ENCODE results near the gene CREB3. TPM values are rescaled to one million over a fixed set of nuclear protein-coding genes. Genes with fewer than 3 reads are reported as not detected.

Gene CREB3
- total RNA-seq, 2 experiments from 2014 or later, result 21.1 to 24.1 TPM

DNA sequence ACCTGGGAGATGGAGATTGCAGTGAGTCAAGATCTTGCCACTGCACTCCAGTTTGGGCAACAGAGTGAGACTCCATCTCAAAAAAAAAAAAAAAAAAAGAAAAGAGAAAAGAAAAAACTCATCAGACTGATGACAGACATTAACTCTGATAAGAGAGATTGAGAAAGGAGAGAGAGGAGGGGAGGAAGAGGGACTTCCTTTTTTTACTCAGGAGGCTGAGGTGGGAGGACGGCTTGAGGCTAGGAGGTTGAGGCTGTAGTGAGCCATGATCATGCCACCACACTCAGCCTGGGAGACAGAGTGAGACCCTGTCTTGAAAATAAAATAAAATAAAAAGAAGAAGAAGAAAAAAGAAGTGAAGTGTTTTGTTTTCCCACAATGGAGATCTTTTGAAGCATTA lies 31.3 kb downstream of the CREB3 start:
- Mint-ChIP-seq H3K4me1 (peaks cover 8% of the 10 kb centered on the region), H3K36me3 (peaks cover 12% of the 10 kb centered on the region), H3K27ac (no peak overlapping the region), H3K4me3 (no peak overlapping the region), H3K9me3 (no peaks in the 10 kb centered on the region), H3K27me3 (no peaks in the 10 kb centered on the region)
- no peak for DNase-seq
- ATAC-seq (ENCODE audit: low read depth), result no peak
- POLR2A ChIA-PET, result no interaction called here

DNA sequence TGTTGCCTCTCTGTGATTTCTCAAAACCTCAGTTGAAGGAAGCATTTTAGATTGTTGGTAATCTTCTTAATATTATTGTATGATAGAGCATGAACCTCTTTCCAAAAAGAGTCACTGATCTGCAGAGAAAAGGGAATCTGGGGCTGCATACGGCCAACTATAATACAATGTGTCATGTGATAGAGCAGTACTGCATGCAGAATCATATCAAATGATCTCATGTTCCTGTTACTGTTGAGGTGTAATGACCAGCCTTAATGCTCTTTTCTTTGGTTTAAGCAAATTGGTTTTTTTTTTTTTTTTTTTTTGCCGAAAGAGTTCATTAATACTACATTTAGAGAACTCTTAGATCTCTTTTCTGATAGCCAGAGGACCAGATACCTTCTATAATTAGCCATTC lies 34.5 kb downstream of the CREB3 start:
- Mint-ChIP-seq H3K9me3 (no peaks in the 10 kb centered on the region), H3K4me3 (no peak overlapping the region), H3K4me1 (no peaks in the 10 kb centered on the region), H3K36me3 (peaks cover 4% of the 10 kb centered on the region), H3K27me3 (no peaks in the 10 kb centered on the region), H3K27ac (no peak overlapping the region)
- no peak for ATAC-seq (ENCODE audit: low read depth)
- DNase-seq, result no peak
- POLR2A ChIA-PET, result no interaction called here

DNA sequence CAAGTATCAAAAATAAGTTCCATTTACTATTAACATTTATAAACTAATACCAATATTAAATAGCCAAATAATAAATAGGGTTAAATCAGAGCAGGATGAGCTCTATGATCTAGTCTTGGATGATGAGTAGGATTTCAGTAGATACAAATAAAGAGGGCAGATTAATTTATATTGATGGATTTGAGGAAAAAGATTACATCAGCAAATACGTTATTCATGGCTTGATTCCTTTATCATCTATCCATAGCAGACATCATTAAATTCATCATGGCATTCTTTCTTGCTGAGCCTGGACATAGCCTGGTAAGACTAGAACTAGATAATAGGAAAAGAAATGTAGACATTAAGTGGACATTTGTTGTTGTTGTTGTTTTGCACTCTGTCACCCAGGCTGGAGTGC lies 35.0 kb downstream of the CREB3 start:
- DNase-seq (no peak), ATAC-seq (ENCODE audit: low read depth) (no peak)
- POLR2A ChIA-PET, result no interaction called here
- Mint-ChIP-seq H3K27ac (no peak overlapping the region), H3K4me1 (no peaks in the 10 kb centered on the region), H3K9me3 (no peaks in the 10 kb centered on the region), H3K27me3 (no peaks in the 10 kb centered on the region), H3K4me3 (no peak overlapping the region), H3K36me3 (peaks cover 4% of the 10 kb centered on the region)

DNA sequence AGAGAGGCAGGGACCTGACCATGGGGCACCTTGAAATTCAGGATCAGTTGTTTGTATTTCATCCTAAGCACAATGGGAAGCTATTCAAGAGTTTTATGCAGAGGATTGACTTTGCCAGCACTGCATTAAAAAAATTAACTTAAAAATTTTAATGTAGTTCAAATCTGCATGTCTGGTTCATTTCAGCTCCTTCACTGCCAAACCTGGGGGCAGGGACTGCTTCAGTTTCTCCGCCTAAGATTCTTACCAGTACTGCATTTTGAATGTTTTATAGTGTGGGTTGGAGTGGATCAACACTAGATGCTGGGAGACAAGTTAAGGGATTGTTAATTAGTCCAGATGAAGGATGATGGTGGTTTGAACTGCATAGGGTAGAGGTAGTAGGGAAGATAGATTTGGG lies 37.3 kb downstream of the CREB3 start:
- H3K36me3 Mint-ChIP-seq, result no peaks in the 10 kb centered on the region
- H3K4me1 Mint-ChIP-seq, result no peaks in the 10 kb centered on the region
- no peaks in the 10 kb centered on the region for H3K9me3 Mint-ChIP-seq
- DNase-seq (no peak), ATAC-seq (ENCODE audit: low read depth) (no peak)
- no peak overlapping the region for H3K27ac Mint-ChIP-seq
- H3K27me3 Mint-ChIP-seq, result no peaks in the 10 kb centered on the region
- POLR2A ChIA-PET, result interaction anchor here (0.6 to 1.2 kb wide), 2 partner anchors 42 to 95 kb away, joined by 4 to 6 read pairs; no protein-coding TSS in a partner anchor
- H3K4me3 Mint-ChIP-seq, result no peak overlapping the region

DNA sequence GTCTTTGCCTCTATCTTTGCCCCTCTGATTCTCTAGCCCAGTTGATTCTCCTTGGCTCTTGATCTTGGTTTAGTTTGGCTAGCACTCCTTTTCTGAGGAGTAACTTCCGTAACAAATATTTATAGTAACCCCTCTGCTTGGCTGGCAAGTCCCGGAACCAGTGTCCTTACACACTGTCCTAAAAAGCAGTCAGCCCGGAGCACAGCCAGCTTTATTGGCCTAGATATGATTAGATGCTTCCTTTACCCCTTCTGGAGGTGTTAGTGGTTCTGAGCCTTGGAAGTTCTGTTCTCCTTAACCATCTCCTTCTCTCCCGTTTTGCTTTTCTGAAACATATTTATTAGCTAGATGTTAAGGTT lies 38.6 kb downstream of the CREB3 start:
- H3K4me3 Mint-ChIP-seq, result no peak overlapping the region
- no peaks in the 10 kb centered on the region for H3K27me3 Mint-ChIP-seq
- no peak for ATAC-seq (ENCODE audit: low read depth)
- H3K9me3 Mint-ChIP-seq, result no peaks in the 10 kb centered on the region
- no peak for DNase-seq
- no peaks in the 10 kb centered on the region for H3K36me3 Mint-ChIP-seq
- no peak overlapping the region for H3K27ac Mint-ChIP-seq
- POLR2A ChIA-PET, result interaction anchor here (1.1 kb wide), 1 partner anchor 14 kb away, joined by 3 read pairs; no protein-coding TSS in a partner anchor
- no peaks in the 10 kb centered on the region for H3K4me1 Mint-ChIP-seq

DNA sequence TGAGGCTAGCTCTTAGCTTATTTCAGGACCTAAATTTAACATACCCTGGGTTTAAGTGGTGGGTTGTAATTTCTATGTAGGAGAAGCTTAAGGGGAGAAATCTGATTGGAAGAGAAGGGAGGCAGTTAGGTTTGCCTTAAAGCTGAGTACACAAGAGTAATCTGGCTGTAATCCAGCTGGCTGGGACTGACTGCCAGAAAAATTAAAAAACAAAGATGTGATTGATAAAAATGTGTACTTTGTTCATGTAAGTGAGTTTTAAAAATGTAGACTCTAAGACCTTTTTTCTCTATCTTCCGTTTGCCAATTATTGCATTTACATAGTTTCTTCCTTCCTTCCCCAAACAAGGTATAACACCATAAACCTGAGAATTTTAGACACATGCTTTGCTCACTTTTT lies 39.1 kb downstream of the CREB3 start:
- Mint-ChIP-seq H3K36me3 (no peaks in the 10 kb centered on the region), H3K27ac (no peak overlapping the region), H3K4me3 (no peak overlapping the region), H3K4me1 (no peaks in the 10 kb centered on the region), H3K9me3 (no peaks in the 10 kb centered on the region), H3K27me3 (no peaks in the 10 kb centered on the region)
- DNase-seq, result no peak
- POLR2A ChIA-PET, result interaction anchor here (1.1 kb wide), 1 partner anchor 15 kb away, joined by 3 read pairs; no protein-coding TSS in a partner anchor
- no peak for ATAC-seq (ENCODE audit: low read depth)

DNA sequence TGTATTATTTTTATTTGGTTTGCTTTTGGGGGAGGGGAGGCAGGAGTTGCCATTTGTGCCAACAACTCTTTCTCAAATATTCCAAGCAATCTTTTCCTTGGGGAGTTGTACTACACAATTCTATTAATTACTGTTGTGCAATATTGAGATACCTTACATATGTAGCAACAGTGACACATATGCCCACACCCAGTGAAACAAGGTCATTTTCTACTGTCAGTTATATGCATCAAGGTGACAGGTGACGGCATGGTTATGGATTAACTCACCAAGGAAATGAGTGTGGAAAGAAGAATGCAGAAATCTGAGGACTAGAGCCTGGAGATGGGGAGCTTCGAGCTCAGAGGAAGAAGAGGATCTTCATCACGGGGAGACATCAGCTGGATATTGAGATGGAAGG lies 39.5 kb downstream of the CREB3 start:
- no peaks in the 10 kb centered on the region for H3K4me1 Mint-ChIP-seq
- no peaks in the 10 kb centered on the region for H3K9me3 Mint-ChIP-seq
- DNase-seq (no peak), ATAC-seq (ENCODE audit: low read depth) (no peak)
- H3K27me3 Mint-ChIP-seq, result no peaks in the 10 kb centered on the region
- no peaks in the 10 kb centered on the region for H3K36me3 Mint-ChIP-seq
- POLR2A ChIA-PET, result interaction anchor here (1.1 kb wide), 1 partner anchor 15 kb away, joined by 3 read pairs; no protein-coding TSS in a partner anchor
- H3K4me3 Mint-ChIP-seq, result no peak overlapping the region
- H3K27ac Mint-ChIP-seq, result no peak overlapping the region

DNA sequence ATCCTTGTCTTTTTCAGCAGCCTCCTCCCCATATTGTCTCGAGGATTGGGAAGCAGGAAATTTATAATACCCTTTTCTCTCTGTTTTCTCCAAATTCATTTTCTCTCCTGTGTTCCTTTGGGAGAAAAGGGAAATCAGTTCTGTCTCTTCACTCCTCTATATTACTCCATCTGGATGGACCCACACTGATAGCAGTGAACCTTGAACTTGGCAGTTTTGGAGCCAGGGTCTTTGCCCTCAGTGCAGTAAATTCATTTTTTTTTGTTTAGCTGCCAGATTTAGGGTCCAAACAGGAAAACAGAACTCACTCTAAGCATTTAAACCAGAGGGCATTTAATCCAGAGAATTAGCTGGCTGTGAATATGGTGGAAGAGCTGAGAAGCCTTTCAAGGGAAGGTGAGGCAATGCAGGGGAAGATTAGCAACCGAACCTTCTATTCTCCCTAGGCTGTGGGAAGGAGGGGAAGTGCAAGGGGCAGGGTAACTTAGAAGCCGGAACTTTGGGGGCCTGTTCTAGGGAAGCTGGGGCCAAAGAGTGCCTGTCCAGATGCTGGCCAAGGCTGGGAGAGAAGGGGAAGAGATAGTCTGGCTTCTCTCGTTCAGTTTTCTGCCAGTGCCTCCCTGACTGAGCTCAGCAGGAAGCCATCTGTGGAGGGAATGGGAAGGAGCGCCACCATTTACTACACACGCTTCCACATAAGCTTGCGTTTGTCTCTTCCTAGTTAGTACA lies 42.6 kb downstream of the CREB3 start:
- H3K4me3 Mint-ChIP-seq, result no peak overlapping the region
- no peak overlapping the region for H3K27ac Mint-ChIP-seq
- ATAC-seq (ENCODE audit: low read depth) (no peak), DNase-seq (no peak)
- no peaks in the 10 kb centered on the region for H3K9me3 Mint-ChIP-seq
- H3K36me3 Mint-ChIP-seq, result peaks cover 6% of the 10 kb centered on the region
- POLR2A ChIA-PET, result interaction anchor here (1.1 kb wide), 1 partner anchor 16 kb away, joined by 3 read pairs; no protein-coding TSS in a partner anchor
- no peaks in the 10 kb centered on the region for H3K27me3 Mint-ChIP-seq
- H3K4me1 Mint-ChIP-seq, result no peaks in the 10 kb centered on the region

DNA sequence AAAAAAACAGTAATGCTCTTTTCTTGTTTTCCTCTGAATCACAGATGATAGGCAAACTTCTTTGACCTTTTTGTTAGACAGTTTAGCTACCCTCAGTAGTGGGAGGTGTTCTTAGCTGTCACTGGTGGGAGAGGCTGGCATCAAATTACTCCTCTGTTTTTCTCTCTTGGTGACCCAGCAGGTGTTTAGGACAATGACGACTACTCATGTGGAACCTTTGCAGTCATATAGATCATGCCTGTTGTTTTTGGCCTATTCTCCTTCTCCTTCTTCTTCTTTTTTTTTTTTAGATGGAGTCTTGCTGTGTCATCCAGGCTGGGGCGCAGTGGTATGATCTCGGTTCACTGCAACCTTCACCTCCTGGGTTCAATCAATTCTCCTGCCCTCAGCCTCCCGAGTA lies 43.6 kb downstream of the CREB3 start:
- H3K4me3 Mint-ChIP-seq, result no peak overlapping the region
- DNase-seq (no peak), ATAC-seq (ENCODE audit: low read depth) (no peak)
- POLR2A ChIA-PET, result interaction anchor here (1.1 kb wide), 1 partner anchor 17 kb away, joined by 3 read pairs; no protein-coding TSS in a partner anchor
- H3K4me1 Mint-ChIP-seq, result no peaks in the 10 kb centered on the region
- H3K36me3 Mint-ChIP-seq, result peaks cover 11% of the 10 kb centered on the region
- H3K27ac Mint-ChIP-seq, result no peak overlapping the region
- no peaks in the 10 kb centered on the region for H3K27me3 Mint-ChIP-seq
- no peaks in the 10 kb centered on the region for H3K9me3 Mint-ChIP-seq

DNA sequence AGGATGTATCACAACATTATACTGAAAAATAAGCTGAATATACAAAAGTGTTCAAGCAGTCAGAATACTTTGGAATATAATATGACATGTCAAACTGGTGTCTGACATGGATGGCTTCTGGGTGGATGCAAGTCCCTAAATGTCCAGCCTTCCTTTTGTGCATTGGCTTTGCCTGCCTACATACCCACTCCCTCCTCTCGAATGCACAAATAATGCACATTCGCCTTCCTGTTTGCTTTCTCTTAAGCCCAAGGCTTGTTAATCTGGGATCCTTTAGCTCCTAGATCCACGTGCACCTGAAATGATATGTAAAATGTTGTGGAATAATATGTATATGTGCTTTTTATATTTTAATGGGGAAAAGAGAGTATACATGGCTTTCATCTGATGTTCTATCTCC lies 46.0 kb downstream of the CREB3 start:
- H3K4me3 Mint-ChIP-seq, result no peak overlapping the region
- peaks cover 14% of the 10 kb centered on the region for H3K36me3 Mint-ChIP-seq
- no peak for DNase-seq
- peaks cover 1% of the 10 kb centered on the region for H3K4me1 Mint-ChIP-seq
- H3K9me3 Mint-ChIP-seq, result no peaks in the 10 kb centered on the region
- POLR2A ChIA-PET, result no interaction called here
- ATAC-seq (ENCODE audit: low read depth), result no peak
- no peaks in the 10 kb centered on the region for H3K27me3 Mint-ChIP-seq
- no peak overlapping the region for H3K27ac Mint-ChIP-seq

DNA sequence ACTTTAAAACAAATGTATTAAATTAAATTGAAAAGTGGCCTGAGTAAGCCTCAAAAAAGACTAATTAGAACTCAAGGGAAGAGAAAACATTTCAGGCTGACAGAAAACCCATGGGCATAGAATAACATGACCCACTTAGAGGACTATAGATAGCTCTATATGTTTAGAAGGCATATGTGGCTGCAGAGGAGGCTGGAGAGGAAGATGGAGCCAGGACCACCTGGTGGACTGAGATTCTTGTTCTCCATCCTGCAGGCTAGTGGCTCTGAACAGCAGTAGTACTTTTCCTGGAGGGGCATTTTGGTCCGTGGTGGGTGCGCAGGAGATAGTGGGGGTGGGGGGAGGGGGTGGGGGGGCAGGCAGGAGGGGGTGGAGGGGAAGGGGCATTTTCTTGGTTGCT lies 48.6 kb downstream of the CREB3 start:
- Mint-ChIP-seq H3K4me3 (no peak overlapping the region), H3K27me3 (no peaks in the 10 kb centered on the region), H3K4me1 (peaks cover 1% of the 10 kb centered on the region), H3K9me3 (no peaks in the 10 kb centered on the region), H3K27ac (no peak overlapping the region), H3K36me3 (peaks cover 25% of the 10 kb centered on the region)
- POLR2A ChIA-PET, result no interaction called here
- ATAC-seq (ENCODE audit: low read depth) (no peak), DNase-seq (no peak)

DNA sequence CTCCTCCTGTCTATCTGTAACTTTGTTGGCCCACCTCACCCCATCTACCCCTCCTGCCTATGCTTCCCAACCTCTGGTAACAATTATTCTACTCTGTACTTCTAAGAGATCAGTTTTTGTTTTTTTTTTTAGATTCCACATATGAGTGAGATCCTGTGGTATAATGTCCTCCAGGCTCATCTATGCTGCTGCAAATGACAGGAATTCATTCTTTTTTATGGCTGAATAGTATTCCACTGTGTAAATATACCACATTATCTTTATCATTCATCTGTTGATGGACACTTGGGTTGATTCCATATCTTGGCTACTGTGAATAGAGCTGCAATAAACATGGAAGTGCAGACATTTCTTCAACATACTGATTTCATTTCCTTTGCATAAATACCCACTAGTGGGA lies 51.0 kb downstream of the CREB3 start:
- ATAC-seq (ENCODE audit: low read depth) (no peak), DNase-seq (no peak)
- POLR2A ChIA-PET, result no interaction called here
- H3K4me3 Mint-ChIP-seq, result no peak overlapping the region
- H3K27ac Mint-ChIP-seq, result no peak overlapping the region
- H3K9me3 Mint-ChIP-seq, result no peaks in the 10 kb centered on the region
- no peaks in the 10 kb centered on the region for H3K27me3 Mint-ChIP-seq
- H3K4me1 Mint-ChIP-seq, result peaks cover 1% of the 10 kb centered on the region
- peaks cover 31% of the 10 kb centered on the region for H3K36me3 Mint-ChIP-seq
